WTC11 (cell line): ENCODE data around the gene ABLIM2.

Experiments
- CTCF ChIP-seq: fragments of 200-600 bp; IDR thresholded peaks from 2 replicates; pipeline ENCODE4 v1.8.0; 2022; ENCODE audit warnings: antibody characterized with exemption
- E2F4 ChIP-seq: sonication (generic); formaldehyde crosslinking; IDR thresholded peaks from 2 replicates; pipeline ENCODE4 v1.8.1; 2022; ENCODE audit warnings: low read depth, mild to moderate bottlenecking, moderate library complexity, missing genetic modification reagents, borderline replicate concordance
- FOXP1 ChIP-seq: sonication (generic); formaldehyde crosslinking; IDR thresholded peaks from 2 replicates; pipeline ENCODE4 v1.8.0; 2022; ENCODE audit warnings: missing genetic modification reagents, mild to moderate bottlenecking, moderate library complexity, borderline replicate concordance
- JUN ChIP-seq: sonication (generic); formaldehyde crosslinking; IDR thresholded peaks from 2 replicates; pipeline ENCODE4 v1.8.0; 2023; ENCODE audit warnings: mild to moderate bottlenecking, missing genetic modification reagents
- KAT7 ChIP-seq: sonication (generic); formaldehyde crosslinking; IDR thresholded peaks from 2 replicates; pipeline ENCODE4 v1.8.1; 2023; ENCODE audit warnings: missing genetic modification reagents, mild to moderate bottlenecking, borderline replicate concordance
- MAX ChIP-seq: sonication (generic); formaldehyde crosslinking; IDR thresholded peaks from 2 replicates; pipeline ENCODE4 v1.8.0; 2022; ENCODE audit warnings: mild to moderate bottlenecking, missing genetic modification reagents

GRCh38 chr4:8107146-8107657 lies 51.4 kb downstream of the ABLIM2 start:
- no peak for TF ChIP-seq CTCF
- TF ChIP-seq KAT7 (CRISPR knock-in tag), result no peak
- no peak for TF ChIP-seq MAX (CRISPR knock-in tag)
- no peak for TF ChIP-seq JUN
- no peak for TF ChIP-seq E2F4 (CRISPR knock-in tag)
- no peak for TF ChIP-seq FOXP1 (CRISPR knock-in tag)
